GM18519 (cell line): ENCODE results near the gene HSD17B8.

Experiments
- ATAC-seq: cut with Tn5 transposase; IDR thresholded peaks from one replicate; pipeline ENCODE4 v1.9.1; 2021; ENCODE audit warnings: mild to moderate bottlenecking, moderate library complexity; ENCODE audit not compliant: unreplicated experiment, low FRiP score

Gene HSD17B8

DNA sequence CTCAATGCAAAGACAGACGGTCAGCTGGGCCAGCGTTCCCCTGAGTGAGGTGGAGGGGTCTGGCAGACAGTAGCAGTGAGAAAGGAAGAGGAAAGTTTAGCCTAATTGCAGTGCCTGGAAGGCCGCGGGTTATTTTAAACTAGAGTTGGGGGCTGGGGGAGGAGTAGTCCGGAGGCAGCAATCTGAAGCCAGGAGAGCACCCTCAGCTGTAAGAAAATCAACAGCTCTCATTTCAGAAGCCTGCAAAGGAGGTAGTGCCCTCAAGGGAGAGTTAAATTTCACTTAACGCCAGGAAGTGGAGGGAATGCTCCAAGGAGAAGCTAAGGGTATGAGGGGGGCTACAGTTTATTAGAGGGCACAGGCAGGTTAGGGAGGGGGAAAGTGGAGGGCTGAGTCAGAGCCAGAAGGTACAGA is 30.8 kb downstream of the HSD17B8 start:
- ATAC-seq = no peak

DNA sequence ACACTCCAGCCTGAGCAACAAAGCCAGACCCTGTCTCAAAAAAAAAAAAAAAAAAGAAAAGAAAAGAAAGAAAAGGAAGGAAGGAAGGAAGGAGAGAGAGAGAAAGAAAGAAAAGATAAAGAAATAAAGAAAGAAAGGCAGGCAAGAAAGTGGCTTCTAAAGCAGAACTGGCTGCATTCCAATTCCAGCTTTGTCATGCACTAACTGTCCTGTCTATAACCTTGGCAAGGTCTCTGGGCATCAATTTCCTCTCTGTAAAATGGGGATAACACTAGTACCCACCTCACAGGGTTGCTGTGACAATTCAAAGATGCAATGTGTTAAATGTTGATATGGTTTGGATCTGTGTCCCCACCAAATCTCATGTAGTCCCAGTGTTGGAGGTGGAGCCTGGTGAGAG is 31.9 kb downstream of the HSD17B8 start:
- ATAC-seq = no peak

DNA sequence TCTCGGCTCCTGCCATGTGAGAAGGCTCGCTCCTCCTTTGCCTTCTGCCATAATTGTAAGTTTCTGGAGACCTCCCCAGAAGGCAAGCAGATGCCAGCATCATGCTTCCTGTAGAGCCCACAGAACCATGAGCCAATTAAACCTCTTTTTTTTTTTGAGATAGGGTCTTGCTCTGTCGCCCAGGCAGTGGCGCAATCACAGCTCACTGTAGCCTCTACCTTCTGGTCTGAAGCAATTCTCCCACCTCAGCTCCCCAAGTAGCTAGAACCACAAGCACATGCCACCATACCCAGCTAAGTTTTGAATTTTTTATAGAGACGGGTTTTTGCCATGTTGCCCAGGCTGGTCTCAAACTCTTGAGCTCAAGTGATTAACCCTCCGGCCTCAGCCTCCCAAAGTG is 32.4 kb downstream of the HSD17B8 start:
- ATAC-seq = no peak

DNA sequence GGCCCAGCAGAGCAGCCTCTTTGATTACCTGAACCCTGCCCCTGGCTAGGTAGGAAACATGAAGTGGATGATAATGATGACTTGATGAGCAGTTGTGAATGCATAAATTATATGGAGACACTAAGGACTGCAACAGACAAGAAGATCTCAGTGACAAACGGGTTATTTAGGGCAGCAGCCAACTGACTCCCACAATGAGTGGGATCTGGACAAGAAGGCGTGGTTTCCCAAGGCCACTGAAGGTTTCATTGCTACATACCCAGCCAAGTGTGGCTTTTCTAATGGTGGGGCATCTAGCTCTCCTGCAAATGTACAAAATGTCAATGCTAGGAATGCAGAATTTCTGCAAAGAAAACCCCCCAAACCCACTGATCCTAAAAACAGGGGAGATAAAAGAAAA is 33.3 kb downstream of the HSD17B8 start:
- ATAC-seq = no peak

DNA sequence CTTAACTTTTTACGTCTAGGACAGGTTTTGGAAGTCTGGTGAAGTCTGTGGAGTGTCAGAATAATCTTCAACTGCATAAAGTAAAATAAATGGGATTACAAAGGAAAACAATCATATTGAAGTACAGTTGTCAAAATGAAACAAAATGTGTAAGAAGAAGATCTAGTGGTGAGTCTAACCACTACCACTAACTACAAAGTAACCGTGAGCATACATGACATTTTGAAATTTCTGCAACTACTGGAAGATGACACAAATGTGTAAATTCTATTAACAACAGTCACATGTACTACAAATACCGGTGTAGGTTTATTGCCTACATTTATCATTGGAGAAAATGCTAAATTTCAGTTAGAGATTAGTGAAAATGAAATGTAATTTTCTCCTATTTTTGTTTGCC is 37.5 kb downstream of the HSD17B8 start:
- no peak for ATAC-seq

DNA sequence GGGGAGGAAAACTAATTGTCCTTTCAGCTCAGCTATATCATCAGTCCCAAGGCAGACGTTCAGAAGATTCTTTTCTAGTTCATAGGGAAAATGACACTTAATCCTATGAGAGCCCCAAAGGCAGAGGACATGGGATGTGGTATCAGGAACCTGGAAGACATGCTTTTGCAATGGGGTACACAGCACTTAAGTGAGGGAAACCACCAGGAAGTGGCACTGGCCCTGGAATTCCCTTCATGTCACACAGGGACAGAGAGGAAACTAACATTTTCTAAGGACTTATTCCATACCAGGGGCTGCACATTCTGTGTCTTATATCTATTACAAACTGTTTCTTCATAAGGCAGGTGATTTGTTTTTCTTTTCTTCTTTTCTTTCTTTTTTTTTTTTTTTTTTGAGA is 39.0 kb downstream of the HSD17B8 start:
- no peak for ATAC-seq

DNA sequence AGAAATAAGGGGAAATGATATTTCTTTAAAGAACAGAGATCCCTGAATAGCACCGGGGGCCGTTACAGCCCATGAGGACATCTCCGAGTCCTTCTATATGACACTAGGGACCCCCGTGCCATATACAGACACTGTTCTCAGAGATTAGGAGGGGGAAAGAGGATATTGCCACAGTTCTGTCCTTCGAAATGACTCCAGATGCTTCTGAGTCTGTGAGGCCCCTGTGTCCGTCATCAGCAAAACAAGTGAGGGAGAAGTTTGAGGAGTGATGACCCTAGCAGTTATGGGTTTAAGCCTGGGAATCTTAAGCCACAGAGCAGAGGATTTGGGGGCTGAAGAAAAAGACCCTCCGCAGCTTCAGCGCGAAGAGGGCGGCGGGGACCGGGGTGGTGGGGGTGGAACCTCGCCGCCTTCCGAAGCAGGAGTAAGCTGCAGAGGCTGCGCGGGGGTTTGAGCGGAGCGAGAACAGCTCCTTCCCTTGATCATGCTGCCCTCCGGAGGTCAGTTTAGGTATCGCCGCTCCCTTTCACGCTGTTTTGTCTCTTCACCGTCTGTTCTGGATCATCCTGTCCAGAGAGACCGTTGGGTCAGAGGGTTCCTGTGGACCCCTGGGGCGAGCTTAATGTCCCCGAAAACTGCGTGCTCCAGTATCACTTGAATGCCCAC is 43.7 kb downstream of the HSD17B8 start:
- no peak for ATAC-seq

DNA sequence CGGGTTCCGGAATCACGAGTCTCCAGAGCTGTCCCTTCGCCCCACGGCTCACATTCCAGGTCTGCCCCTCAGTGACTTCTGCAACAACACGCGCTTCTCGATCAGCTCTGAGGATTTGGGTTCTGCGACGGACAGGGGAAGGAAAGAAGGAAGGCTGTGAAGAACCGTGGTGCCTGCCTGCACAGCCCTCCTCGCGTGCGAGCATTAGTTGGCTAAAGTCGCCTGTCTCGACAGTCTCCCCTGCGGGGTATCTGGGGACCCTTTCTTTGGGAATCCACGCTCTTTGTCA is 44.1 kb downstream of the HSD17B8 start:
- no peak for ATAC-seq

DNA sequence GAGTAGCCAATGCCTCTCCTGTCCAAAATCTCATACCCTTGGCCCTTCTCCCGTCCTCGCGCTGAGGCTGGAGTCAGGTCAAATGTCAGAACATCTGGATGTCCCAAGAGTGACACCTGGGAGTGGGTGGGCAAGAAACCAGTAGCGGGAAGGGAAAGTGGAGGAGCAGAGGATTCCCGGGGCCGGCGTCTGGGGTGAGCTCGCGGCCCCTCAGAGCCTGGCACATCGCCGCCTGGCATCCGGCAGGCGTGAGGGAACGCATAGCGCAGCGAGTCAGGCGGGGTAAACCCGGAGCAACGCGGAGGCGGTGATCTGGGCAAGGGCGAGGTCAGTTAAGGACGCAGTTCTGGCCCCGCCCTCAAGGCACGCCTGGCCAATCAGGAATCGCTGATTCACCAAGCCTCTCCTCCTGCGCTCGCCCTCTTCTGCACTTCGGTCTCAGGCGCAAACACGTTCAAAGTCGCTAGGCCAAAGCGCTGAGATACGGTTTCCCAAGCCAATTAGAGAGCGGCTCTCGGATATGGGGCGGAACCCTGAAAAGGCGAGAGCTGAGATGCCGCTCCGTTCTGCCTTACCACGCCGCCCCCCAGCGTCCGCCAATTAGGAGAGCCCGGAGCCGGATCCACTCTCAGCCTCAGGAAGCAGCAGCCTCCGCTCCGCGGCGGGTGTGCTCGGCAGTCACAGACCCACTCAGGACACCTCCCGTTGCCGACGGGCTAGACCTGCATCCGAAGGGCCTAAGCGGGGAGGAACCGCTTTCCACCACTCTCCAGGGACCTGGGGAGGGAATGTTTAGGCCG is 44.7 kb downstream of the HSD17B8 start:
- ATAC-seq = peak; percentile 89

DNA sequence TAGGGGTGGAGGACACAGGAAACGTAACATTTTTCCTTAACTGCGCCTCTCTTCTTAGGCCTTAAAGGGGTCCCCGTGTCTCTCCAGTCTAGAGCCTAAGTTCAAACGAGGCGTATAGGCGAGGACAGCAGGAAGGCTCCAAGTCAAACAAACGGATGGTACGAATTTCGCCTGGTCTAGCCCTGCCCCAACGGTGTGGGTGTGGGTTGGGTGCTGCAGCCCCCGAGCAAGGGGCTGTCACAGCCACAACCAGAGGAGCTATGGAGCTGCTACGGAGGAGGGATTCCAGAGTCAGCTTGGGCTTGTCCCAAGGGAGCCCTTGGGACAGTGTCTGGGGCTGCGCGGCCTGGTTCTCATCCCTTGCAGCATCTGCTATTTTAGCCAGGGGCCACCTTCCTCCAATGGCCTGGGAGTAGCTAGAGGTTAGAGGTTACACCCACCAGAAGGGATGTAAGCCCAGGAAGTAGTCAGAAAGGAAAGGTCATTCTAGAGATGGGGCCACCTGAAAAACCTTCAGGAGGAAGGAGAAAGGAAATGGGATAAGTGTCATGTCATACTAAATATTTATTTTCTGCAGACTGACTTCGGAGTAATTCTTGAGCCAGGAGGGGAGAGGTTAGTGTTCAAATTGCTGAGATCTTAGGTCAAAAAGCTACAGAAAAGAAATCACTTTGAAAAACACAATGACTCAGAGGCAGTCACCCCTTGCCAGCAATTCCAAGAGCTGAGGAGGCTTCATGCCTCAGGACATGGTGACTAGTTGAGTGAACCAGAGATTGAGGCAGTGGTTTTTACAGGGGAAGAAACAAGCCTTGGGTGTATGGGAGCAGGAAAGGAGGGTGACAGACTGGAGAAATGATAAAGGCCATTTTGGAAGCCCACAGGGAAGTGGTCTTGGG is 45.5 kb downstream of the HSD17B8 start:
- no peak for ATAC-seq

DNA sequence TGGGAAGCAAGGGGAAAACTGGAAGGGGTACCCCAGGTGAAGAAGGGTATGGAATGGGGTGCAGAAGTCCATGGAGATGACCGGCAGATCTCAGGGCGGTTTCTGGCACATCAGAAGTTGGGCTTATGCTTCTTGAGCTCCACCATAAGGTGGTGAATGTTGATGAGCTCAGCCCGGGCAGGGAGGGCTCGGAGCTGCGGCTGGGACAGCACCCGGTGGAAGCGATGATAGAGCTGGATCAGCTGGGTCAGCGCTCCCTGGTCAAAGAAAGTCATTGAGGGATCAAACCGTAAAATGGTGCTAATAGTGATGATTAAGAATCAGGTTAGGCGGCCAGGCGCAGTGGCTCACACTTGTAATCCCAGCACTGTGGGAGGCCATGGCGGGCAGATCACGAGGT is 46.3 kb downstream of the HSD17B8 start:
- no peak for ATAC-seq

DNA sequence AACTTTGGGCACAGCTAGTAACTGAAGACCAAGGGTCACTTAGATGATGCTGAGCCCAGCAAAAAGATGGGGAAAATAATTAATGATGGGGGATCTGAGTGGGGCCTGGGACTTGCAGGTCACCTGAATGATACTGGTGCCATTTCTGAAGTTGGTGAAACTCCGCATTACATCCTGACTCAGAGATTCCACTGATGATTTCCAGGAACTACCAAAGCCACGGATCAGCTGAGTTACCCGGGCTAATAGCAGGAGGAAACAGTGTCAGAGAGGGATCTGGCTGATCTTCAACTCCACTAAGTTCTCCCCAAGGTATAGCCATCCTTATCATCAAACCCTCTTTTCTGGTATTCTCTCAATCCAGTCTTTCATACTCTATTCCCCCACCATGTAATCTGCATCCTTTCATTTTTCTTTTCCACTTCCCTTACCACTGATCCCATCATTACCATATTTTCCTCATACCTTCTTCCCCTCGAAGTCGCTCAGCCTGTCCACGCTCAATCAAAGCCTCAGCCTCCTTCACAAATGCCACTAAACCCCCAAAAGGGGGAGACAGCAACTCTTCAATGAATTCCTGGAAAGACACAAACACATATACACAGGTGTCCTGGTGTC is 47.0 kb downstream of the HSD17B8 start:
- no peak for ATAC-seq

DNA sequence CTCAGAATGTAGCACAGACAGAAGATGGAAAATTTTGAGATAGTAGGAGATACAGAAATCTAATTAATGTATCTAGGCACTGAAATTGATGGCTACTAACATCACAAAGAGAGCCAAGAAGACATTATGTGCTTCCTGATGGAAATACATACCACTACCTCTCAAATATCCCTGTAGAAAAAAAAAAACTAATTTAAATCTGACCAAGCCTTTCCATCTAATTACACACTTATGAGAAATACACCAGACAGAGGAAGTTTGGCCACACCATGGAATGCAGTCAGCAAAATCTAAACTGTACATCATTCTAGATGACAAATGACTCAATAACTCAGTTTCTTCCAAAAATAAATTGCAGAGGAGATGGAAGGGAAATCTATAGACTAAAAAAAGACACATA is 48.3 kb downstream of the HSD17B8 start:
- no peak for ATAC-seq

DNA sequence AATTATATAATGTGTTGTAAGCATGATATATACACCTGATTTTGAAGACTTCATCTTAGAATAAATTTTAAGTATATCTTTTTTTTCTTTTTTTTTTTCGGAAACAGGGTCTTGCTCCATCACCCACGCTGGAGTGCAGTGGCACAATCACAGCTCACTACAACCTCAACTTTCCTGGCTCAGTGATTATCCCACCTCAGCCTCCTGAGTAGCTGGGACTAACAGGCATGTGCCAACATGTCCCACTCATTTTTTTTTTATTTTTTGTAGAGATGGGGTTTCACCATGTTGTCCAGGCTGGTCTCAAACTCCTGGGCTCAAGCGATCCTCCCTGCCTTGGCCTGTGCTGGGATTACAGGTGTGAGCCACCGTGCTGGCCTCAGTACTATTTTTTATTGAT is 50.1 kb downstream of the HSD17B8 start:
- no peak for ATAC-seq
